ENCODE results near the gene PHLPP1. TPM values are rescaled to one million over a fixed set of nuclear protein-coding genes. Genes with fewer than 3 reads are reported as not detected.

Gene PHLPP1
- polyA plus RNA-seq, 1 donor from 2014 or later = 0.83 TPM

Other genes starting within 250 kb of the PHLPP1 start
- 2.9 TPM for gene ZCCHC2, start 192.5 kb upstream of the PHLPP1 start, polyA plus RNA-seq

Measured in IgD-negative memory B cell (primary cell).